Stimulated activated CD4-positive, alpha-beta T cell treated with anti-CD3 and anti-CD28 coated beads, Interleukin-12 subunit alpha, Interleukin-12 subunit beta, amount 100 ng/mL, for 24 hours (primary cell): ENCODE measurements around the gene ABCC2.
"Not testable (repeated sequence)": the region's sequence is repeated elsewhere in the genome, so short reads cannot be mapped to it uniquely, and the experiment has no call there.

Experiments used
- DNase-seq, 2 experiments: peaks; one replicate each; pipeline ENCODE4 v3.0.0-alpha.2; 2020; ENCODE audit warnings: low read depth in 2 of 2

Gene ABCC2

DNA sequence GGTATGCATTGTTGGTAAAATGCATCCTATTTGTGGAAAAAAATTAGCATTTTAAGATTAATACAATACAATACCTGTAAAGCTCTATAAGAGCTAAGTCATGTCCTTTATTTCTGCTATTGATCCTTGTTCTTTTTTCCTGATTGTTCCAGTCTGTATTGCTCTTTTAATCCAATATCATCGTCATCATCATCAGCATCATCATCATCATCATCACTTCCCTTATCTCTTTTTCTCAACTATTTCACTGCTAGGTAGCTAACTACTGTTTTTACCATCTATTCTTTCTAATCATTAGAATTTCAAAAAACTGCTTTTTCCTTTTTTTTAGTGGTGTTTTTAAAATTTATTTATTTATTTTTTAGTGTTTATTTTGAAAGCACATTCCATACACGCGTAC lies 71.2 kb downstream of the ABCC2 start:
- no peak for DNase-seq

DNA sequence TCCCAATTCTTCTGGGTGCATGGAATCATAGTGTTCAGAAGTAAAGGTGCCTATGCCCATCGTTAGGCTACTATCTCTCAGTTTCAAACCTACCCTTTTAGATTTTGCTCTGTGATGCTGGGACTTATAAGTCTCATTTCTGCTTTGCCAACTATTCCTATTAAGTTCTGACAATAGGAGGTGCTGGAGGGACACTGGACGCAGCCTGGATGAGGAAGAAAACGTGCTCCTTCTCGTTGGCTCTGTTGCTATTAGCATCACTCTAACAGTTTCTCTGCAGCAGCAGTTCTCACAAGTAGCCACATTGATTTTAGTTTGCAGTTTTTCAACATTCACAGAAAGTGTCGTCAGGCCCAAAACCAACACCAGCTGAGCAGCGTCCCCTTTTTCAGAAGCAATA lies 72.4 kb downstream of the ABCC2 start:
- DNase-seq: no peak

DNA sequence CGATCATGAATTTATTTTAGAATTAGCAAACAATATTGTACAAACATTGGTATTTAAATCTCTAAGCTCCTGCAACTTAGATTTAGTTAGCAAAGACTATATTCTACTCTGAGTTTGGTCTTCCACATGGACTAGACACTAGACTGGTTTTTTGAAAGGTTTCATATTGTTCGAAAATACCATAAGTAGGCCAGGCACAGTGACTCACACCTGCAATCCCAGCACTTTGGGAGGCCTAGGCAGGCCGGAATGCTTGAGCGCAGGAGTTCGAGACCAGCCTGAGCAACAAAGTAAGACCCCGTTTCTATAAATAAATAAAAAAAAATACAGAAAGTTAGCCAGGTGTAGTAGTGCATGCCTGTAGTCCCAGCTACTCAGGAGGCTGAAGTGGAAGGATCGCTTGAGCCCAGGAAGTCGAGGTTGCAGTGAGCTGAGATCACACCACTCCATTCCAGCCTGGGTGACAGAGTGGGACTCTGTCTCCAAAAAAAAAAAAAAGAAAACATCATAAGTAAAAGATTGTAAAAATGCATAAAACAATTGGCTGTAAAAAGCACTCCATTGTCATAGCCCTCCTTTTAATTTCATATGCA lies 73.1 kb downstream of the ABCC2 start:
- no peak for DNase-seq

DNA sequence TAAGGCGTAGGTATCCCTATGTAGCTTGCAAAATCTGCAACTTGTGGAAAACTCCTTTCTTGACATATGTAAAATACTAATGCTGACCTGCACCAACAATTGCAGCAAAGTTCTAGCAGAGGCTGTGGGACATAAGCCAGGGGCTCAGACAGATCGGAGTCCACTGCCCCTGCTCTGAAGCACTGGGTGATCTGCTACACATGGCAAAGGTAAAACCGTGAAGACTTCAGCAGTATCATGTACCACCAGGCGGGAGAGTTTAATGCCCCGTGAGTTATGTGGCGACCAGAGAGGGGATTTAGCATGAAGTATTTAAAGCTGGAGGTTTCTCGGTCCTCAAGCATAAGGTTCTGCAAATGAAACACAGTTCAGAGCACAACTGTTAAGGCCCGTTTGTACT lies 76.4 kb downstream of the ABCC2 start:
- DNase-seq: no peak

- no peak for DNase-seq
Observed at GRCh38 chr10:99859585-99859984, 77.1 kb downstream of the ABCC2 start.

DNA sequence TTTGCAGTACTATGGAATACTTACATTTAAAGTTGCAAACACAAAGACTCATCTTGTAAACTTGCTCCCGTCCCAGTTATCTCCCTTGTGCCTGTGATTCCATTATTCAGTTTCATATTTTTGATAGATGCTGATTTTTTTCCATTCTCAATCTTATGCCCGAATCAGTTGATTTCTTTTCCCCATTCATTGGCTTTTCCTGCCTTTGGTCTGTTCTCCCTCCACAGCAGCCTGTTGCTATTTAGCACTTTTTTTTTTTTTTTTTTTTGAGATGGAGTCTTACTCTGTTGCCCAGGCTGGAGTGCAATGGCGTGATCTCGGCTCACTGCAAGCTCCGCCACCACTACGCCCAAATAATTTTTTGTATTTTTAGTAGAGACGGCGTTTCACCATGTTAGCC lies 78.0 kb downstream of the ABCC2 start:
- DNase-seq: no peak

DNA sequence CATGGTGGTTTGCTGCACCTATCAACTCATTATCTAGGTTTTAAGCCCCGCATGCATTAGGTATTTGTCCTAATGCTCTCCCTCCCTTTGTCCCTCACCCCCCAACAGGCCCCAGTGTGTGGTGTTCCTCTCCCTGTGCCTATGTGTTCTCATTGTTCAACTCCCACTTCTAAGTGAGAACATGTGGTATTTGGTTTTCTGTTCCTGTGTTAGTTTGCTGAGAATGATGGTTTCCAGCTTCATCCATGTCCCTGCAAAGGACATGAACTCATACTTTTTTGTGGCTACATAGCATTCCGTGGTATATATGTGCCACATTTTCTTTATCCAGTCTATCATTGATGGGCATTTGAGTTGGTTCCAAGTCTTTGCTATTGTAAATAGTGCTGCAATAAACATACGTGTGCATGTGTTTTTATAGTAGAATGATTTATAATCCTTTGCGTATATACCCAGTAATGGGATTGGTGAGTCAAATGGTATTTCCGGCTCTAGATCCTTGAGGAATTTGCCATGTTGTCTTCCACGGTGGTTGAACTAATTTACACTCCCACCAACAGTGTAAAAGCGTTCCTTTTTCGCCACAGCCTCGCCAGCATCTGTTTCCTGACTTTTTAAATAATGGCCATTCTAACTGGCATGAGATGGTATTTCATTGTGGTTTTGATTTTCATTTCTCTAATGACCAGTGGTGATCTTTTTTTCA lies 81.2 kb downstream of the ABCC2 start:
- not testable (repeated sequence) for DNase-seq

DNA sequence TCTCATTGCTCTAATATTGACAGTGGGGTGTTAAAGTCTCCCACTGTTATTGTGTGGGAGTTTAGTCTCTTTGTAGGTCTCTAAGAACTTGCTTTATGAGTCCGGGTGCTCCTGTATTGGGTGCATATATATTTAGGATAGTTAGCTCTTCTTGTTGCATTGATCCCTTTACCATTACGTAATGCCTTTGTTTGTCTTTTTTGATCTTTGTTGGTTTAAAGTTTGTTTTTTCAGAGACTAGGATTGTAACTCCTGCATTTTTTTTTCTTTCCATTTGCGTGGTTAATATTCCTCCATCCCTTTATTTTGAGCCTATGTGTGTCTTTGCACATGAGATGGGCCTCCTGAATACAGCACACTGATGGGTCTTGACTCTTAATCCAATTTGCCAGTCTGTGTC lies 84.8 kb downstream of the ABCC2 start:
- not testable (repeated sequence) for DNase-seq

DNA sequence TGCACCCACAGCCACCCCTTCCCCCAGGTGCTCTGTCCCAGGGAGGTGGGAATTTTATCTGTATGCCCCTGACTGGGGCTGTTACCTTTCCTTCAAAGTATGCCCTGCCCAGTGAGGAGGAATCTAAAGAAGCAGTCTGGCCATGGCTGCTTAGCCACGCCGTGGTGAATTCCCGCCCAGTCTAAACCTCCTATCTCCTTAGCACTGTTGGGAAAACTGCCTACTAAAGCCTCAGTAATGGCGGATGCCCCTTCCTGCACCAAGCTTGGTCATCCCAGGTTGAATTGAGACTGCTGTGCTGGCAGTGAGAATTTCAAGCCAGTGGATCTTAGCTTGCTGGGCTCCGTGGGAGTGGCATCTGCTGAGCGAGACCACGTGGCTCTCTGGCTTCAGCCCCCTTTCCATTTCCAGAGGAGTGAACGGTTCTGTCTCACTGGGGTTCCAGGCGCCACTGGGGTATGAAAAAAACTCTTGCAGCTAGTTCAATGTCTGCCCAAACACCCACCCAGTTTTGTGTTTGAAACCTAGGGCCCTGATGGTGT lies 87.2 kb downstream of the ABCC2 start:
- no peak for DNase-seq

- DNase-seq: peak; percentile 16 to 32
Observed at GRCh38 chr10:99870123-99870730, 87.8 kb downstream of the ABCC2 start.

- no peak for DNase-seq
Observed at GRCh38 chr10:99872367-99873162, 90.1 kb downstream of the ABCC2 start.

- no peak for DNase-seq
Observed at GRCh38 chr10:99873846-99874245, 91.4 kb downstream of the ABCC2 start.

- DNase-seq: no peak
Observed at GRCh38 chr10:99874341-99875085, 92.1 kb downstream of the ABCC2 start.

DNA sequence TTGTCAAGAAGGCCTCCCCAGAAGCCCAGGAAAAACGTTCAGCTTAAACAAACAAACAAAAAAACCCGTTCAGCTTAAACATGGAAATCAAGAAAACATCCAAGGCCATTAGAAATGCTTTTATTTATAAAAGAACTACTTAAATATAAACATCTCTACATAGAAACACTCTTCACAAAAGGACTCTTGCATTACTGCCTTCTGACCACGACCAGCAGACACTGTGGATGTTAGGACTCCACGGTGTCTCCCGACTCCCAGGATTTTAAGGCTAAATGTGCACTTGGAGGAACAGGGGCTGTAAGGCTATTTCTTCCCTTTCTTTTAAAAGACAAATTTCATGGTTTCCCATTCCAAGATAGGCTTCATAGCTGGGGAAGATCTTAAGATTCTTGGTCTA lies 93.0 kb downstream of the ABCC2 start:
- no peak for DNase-seq

DNA sequence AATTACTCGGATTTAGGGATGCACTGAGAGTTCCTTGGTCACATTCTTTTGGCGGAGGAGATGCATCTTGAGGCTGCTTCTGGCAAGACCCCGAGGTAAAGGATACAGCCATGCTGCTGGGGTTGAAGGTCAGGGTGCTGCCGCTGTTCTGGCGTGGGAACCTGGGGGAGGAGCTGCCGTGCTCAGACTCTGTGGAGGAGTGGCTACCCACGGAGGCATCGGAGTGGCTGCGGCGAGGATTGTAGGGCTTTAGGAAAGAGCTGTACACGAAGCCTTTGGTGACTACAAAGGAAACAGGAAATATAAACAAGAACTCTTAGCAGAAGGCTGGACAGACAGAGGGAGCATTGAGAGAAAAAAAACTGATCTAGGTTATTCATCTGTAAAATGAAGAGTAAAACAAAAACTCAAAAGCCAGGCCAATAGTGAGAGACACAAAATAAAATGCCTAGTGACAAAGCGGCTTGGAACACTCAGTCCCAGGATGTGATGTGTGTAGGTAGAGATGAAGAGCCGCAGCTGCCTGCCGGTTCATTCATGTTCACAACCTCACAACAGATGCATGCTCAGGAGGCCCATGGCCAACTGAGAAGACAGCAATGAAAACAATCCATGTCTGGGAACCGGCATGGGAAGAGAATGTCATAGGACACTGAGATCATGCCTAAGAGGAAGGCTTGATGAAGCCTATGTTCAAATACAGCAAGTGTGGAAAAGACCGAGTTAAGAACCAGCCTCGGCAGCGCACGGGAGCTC lies 97.8 kb downstream of the ABCC2 start:
- DNase-seq: no peak

GRCh38 chr10:99881371-99881770 lies 98.9 kb downstream of the ABCC2 start:
- DNase-seq: no peak

- DNase-seq: no peak
Observed at GRCh38 chr10:99883523-99883922, 101.1 kb downstream of the ABCC2 start.

GRCh38 chr10:99888622-99889021 lies 106.2 kb downstream of the ABCC2 start:
- no peak for DNase-seq

DNA sequence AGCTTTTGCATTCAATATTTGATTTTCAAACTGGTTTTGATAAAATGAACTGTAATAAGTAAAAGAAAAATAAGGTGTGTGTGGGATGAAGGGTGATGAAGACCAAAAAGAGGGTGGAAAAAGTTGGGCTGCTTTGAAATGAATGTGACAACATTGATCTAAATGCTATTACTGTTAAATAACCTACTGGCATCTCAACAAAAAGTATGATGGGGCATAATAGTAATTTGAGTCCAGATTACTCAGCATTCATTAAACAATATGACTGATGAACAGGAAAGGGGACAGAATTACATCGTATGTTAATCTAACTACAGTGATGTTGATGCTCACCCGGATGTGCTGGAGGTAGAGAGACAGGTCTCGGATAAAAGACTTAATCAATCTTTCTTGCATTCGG lies 112.2 kb downstream of the ABCC2 start:
- no peak for DNase-seq

GRCh38 chr10:99895066-99895465 lies 112.6 kb downstream of the ABCC2 start:
- DNase-seq: not testable (repeated sequence)

GRCh38 chr10:99895867-99896266 lies 113.4 kb downstream of the ABCC2 start:
- no peak for DNase-seq
